Sciatic nerve (tissue), 2 donors: ENCODE results near the gene SKP2. TPM values are rescaled to one million over a fixed set of nuclear protein-coding genes. Genes with fewer than 3 reads are reported as not detected.

Experiments
- ATAC-seq: fragments of 200-7000 bp; cut with Tn5 transposase; one replicate; pipeline ENCODE4 v1.9.1; 2020; ENCODE audit warnings: mild to moderate bottlenecking, moderate library complexity
- DNase-seq: peaks from one replicate; pipeline ENCODE4 v3.0.0-alpha.2; 2020; ENCODE audit warnings: low spot score
- intact Hi-C: fragments of 100-400 bp; cut with DNase I; formaldehyde crosslinking; loops from one replicate; pipeline ENCODE4 v1.14.2; 2022
- total RNA-seq: library from RNA; stranded (reverse); fragmentation: NEBNext Ultra II Directional; extraction: Animal tissue kit (Norgen Biotek cat#: 25700); gene quantifications from one replicate; pipeline ENCODE4 v1.2.1, GENCODE V29; 2021
- donor health status: DM: no; HTN: no; CAD: no.
- donor health status: DM: no; HTN: no; CAD: no.

Gene SKP2
- total RNA-seq, 1 donor from 2014 or later, result 17.3 TPM

DNA sequence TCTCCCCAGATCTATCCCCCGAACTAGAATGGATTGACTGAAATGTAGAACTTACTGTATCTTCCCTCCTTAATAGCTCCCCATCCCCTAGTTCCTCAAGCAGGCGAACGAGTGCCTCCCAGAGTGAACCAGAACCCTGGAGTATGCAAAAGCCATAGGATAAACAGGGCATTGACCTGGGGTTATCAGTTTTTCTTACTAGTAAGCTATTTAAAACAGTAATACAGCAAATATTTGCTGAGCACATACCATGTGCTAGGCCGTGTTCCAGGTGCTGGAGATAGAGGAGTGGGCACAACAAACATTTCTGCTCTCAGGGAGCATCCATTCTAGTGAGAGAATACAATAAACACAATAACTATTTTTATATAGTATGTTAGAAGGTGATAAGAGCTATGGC lies 1.8 kb downstream of the SKP2 start:
- no peak for DNase-seq
- intact Hi-C loops, result no loop called here
- ATAC-seq, result no peak

DNA sequence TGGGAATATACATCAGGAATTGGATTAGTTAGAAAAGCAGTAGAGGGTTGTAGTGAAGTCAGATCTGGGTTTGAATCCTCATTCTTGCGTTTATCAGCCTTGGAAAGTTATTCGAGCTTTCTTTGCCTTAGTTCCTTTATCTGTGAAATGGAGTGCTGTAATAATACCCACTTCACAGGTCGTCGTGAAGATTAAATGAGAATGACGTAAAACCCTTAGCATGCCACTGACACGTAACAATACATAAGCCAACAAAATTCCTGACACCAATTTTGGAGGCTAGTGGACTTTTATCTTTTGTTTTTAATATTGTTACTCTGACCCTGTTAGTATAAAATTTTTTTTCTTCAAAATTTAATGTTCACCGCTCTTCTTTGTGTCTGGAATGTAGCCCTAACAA lies 3.4 kb downstream of the SKP2 start:
- ATAC-seq (no peak), DNase-seq (no peak)
- intact Hi-C loops, result no loop called here

DNA sequence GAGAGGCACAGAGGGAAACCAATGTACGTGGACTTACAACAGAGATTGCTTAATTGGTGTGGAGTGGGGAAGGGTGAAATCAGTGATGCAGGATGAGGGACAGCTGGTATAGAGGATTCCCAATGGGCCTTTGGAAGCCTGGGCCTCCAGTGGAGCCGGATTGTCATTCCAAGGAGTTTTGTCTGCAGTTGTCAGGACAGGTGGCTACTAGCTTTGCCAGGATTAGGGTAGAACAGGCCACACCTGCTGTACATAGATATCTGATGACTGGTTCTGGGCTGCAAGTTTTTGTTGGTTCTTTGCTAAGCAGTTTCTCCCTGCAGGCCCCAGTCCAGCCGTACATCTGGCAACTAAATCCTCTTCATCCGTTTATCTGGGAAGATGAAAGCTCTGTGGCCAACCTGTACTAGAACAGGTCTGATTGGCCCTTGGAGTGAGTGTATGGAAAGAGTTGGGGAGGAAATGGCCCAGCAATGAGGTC lies 4.2 kb downstream of the SKP2 start:
- intact Hi-C loops, result no loop called here
- no peak for DNase-seq
- no peak for ATAC-seq

DNA sequence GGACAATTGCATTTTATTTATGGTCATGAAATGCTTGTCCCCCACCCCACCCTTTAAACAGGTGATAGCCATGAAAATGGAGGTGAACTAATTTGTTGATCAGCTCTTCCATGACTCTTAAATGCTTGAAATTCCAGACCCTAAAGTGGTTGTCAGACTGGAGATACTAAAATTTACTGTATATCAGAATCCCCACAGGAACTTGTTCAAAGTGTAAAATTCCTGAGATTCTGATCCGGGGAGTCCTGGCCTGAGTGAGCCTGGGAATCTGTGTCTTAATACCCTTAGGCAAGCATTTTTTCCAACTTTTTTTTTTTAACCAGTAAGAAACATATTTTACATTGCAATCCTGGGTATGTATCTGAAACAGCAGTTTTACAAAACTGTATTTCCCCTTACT lies 4.7 kb downstream of the SKP2 start:
- ATAC-seq, result no peak
- no peak for DNase-seq
- intact Hi-C loops, result loop anchor here (1.0 kb wide), 1 partner anchor 11 kb away; no protein-coding TSS in a partner anchor

GRCh38 chr5:36158144-36158543 lies 6.2 kb downstream of the SKP2 start:
- DNase-seq (no peak), ATAC-seq (peak; percentile 73)
- intact Hi-C loops, result no loop called here

- DNase-seq (no peak), ATAC-seq (no peak)
- intact Hi-C loops, result no loop called here
Measured at GRCh38 chr5:36160617-36161016, 8.7 kb downstream of the SKP2 start.

- intact Hi-C loops, result no loop called here
- no peak for ATAC-seq
- DNase-seq, result no peak
Measured at GRCh38 chr5:36161361-36161760, 9.4 kb downstream of the SKP2 start.

DNA sequence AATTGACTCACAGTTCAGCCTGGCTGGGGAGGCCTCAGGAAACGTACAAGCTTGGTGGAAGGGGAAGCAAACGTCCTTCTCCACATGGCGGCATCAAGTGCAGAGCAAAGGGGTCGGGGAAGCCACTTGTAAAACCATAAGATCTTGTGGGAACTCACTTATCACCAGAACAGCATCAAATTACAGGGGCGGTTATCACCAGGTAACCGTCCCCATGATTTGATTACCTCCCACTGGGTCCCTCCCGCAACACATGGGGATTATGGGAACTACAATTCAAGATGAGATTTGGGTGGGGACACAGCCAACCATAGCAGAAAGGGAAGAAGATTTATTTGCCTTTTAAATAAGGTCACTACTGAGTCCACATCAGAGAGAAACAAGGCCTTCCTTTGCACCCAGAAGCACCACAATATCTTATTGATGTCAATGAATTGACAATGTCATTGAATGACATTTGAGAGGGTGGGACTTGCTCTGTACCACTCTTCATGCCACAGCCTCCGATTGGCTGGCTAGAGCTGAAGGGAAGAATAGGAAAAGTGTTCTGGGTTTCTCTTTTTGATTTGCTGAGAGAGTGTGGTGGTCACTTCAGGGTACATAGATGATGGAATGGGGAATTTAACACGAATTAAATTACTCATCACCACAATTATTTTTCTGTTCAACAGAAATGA lies 11.0 kb downstream of the SKP2 start:
- intact Hi-C loops, result no loop called here
- ATAC-seq (no peak), DNase-seq (no peak)

GRCh38 chr5:36164461-36164860 lies 12.6 kb downstream of the SKP2 start:
- ATAC-seq (no peak), DNase-seq (no peak)
- intact Hi-C loops, result no loop called here

DNA sequence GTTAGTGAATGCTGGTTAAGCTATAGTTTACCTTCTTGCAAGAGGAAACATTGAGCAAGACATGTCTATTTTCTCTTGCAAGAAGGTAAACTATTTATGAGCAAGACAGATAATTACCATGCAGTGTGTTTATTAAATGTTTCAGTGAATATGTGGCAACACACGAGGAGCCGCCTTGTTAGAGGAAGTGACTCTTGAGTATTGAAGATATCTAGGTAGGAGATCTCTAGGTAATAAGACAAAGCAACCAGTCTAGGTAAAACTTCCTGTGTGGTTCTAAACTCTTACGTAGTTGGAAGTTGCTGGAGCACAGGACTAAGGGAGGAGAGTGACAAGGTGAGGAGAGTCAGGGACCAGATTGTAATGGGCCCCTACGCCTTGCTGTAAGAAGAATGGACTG lies 16.8 kb downstream of the SKP2 start:
- intact Hi-C loops, result no loop called here
- ATAC-seq (no peak), DNase-seq (no peak)

GRCh38 chr5:36170832-36171424 lies 19.0 kb downstream of the SKP2 start:
- ATAC-seq (no peak), DNase-seq (no peak)
- intact Hi-C loops, result no loop called here

DNA sequence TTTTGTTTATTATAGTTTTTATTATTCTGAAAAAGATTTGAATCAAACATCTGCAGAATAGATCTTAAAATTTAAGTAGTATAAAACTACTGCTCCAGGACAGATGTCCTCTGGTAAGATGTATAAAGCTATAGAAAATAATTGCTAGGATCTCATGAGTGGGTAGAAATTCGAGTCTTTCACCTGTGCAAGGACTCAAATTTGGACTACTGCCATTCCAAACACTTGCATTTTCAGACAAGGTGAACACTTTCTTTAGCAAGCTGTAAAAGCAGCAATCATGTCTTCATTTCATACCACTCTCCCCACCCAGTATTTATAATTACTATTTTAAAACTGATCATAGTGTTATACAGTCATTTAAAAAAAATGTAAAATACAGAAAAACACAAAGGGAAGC lies 20.7 kb downstream of the SKP2 start:
- intact Hi-C loops, result no loop called here
- DNase-seq (no peak), ATAC-seq (no peak)

DNA sequence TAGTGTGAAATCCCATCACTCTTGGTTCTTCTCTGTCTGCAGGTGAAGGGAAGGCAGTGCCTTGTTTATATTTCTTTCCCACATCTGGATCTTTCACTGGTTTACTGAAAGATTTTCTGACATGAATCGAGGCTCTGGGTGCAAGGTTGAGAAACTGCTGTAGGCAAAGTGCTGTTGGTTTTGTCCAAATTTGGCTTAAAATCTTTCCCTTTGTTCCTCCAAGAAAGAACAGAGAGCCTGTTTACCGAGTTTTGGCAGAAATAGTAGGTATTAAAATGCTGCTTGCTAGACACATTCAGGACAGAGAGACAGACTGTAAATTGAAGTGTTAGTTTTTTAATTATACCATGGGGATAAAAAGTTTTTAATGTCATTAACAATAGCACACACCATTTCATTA lies 21.5 kb downstream of the SKP2 start:
- intact Hi-C loops, result no loop called here
- DNase-seq, result no peak
- no peak for ATAC-seq

- intact Hi-C loops, result no loop called here
- no peak for ATAC-seq
- DNase-seq, result no peak
Measured at GRCh38 chr5:36174119-36174518, 22.2 kb downstream of the SKP2 start.

GRCh38 chr5:36175043-36175442 lies 23.1 kb downstream of the SKP2 start:
- intact Hi-C loops, result no loop called here
- ATAC-seq, result no peak
- no peak for DNase-seq

DNA sequence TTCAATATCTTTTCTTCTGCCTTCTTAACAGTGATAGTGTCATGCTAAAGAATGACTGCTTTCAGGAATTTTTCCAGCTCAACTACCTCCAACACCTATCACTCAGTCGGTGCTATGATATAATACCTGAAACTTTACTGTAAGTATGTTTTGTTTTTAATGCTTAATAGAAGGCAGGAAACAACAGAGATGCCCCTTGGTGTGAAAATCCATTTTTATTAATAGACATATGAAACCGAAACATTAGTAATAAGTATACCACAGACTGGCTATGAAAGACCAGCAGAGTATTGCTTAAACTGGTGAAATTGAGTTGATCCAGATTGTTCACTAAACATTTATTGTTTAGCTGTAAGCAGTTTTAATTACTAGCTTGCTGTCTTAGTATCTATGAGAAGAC lies 25.2 kb downstream of the SKP2 start:
- ATAC-seq, result no peak
- DNase-seq, result no peak
- intact Hi-C loops, result no loop called here

DNA sequence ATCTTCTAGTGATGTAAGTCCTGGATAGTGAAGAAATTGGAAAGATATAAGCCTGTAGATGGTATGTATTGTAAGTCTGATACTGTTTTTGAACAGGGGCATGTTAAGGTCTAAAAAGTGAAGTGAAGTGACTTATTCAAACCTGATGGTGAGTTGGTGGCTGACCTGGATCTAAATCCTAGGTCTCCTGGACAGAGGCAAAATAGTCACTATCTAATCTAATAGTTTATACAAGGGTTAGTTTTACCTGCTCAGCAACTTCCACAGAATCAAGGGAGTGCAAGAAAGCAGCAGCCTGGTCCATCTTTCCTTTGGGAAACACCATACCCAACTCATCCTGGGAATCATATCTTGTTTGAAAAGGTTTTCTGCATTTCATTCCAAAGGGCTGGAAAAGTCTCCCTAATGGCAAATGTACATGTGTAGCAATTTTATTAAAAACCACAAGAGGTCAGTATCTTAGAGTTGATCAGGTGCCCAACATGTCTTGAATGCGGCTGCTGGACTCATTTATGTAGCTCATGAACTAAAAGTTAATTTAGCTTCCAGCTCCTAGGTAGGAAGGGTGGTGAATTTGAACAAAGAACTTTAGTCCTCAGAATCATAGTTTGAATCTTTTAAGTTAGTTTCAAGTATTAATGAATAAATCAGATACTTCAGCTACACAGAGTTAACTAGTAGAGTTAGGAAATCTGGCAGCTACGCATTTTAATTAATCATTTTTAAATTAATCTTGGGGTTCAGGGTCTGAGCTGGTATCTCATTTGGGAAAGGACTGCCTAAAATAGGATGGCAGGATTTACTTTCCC lies 26.0 kb downstream of the SKP2 start:
- DNase-seq, result no peak
- intact Hi-C loops, result no loop called here
- no peak for ATAC-seq

- ATAC-seq, result no peak
- intact Hi-C loops, result no loop called here
- DNase-seq, result no peak
Measured at GRCh38 chr5:36178524-36178890, 26.6 kb downstream of the SKP2 start.

GRCh38 chr5:36179950-36180349 lies 28.0 kb downstream of the SKP2 start:
- DNase-seq, result no peak
- intact Hi-C loops, result no loop called here
- no peak for ATAC-seq
